Lower lobe of right lung (tissue), 2 donors: Measurements from ENCODE around the gene NRG2. TPM values are rescaled to one million over a fixed set of nuclear protein-coding genes. Genes with fewer than 3 reads are reported as not detected.

ENCODE experiments used
- ATAC-seq, 2 donors: fragments of 200-7000 bp; cut with Tn5 transposase; one replicate each; pipeline ENCODE4 v1.9.1; 2020 to 2022; ENCODE audit warnings: mild to moderate bottlenecking in 2 of 2, moderate library complexity in 2 of 2
- DNase-seq: peaks from one replicate; pipeline ENCODE4 v3.0.0-alpha.2; 2020
- H3K27ac ChIP-seq: fragments of 200-600 bp; one replicate; pipeline ENCODE4 v1.8.0; 2022
- H3K27me3 ChIP-seq: fragments of 200-600 bp; one replicate; pipeline ENCODE4 v1.8.0; 2022; ENCODE audit warnings: low read depth
- H3K36me3 ChIP-seq: fragments of 200-600 bp; one replicate; pipeline ENCODE4 v1.8.0; 2022; ENCODE audit warnings: mild to moderate bottlenecking
- H3K4me1 ChIP-seq: fragments of 200-600 bp; one replicate; pipeline ENCODE4 v1.8.0; 2022
- H3K4me3 ChIP-seq: fragments of 200-600 bp; one replicate; pipeline ENCODE4 v1.8.0; 2022; ENCODE audit warnings: mild to moderate bottlenecking
- H3K9me3 ChIP-seq: fragments of 200-600 bp; one replicate; pipeline ENCODE4 v1.8.0; 2022
- CTCF ChIP-seq: fragments of 200-600 bp; IDR thresholded peaks from one replicate; pipeline ENCODE4 v1.8.0; 2022; ENCODE audit warnings: antibody characterized with exemption, mild to moderate bottlenecking
- intact Hi-C: fragments of 100-400 bp; cut with DNase I; formaldehyde crosslinking; loops from one replicate; pipeline ENCODE4 v1.11.0; 2022
- total RNA-seq: library from RNA; stranded (reverse); fragmentation: NEBNext Ultra II Directional; extraction: Animal tissue kit (Norgen Biotek cat#: 25700); gene quantifications from one replicate; pipeline ENCODE4 v1.2.1, GENCODE V29; 2021
- donor health status: DM: no; HTN: yes; CAD: no; lungs with severe emphysema.

NRG2 gene
- total RNA-seq, 1 donor from 2014 or later: 1.6 TPM

- Histone ChIP-seq H3K27me3 (peaks cover 12% of the 10 kb centered on the region), H3K4me1 (no peaks in the 10 kb centered on the region), H3K36me3 (no peaks in the 10 kb centered on the region), H3K27ac (no peak overlapping the region), H3K4me3 (no peak overlapping the region), H3K9me3 (no peaks in the 10 kb centered on the region)
- ATAC-seq (no peak), DNase-seq (peak; percentile 28)
- no peak for TF ChIP-seq CTCF
- intact Hi-C loops: no loop called here
These were observed 230.0 kb downstream of the NRG2 start for GRCh38 chr5:139812836-139813805.

- Histone ChIP-seq H3K27me3 (peaks cover 12% of the 10 kb centered on the region), H3K36me3 (no peaks in the 10 kb centered on the region), H3K4me1 (no peaks in the 10 kb centered on the region), H3K27ac (no peak overlapping the region), H3K9me3 (no peaks in the 10 kb centered on the region), H3K4me3 (no peak overlapping the region)
- ATAC-seq: no peak
- peak; percentile 8 for DNase-seq
- no peak for TF ChIP-seq CTCF
- intact Hi-C loops: no loop called here
These were observed 230.8 kb downstream of the NRG2 start for GRCh38 chr5:139812323-139812722.

- Histone ChIP-seq H3K9me3 (no peaks in the 10 kb centered on the region), H3K27me3 (peaks cover 20% of the 10 kb centered on the region), H3K27ac (no peak overlapping the region), H3K4me3 (no peak overlapping the region), H3K36me3 (no peaks in the 10 kb centered on the region), H3K4me1 (no peaks in the 10 kb centered on the region)
- no peak for TF ChIP-seq CTCF
- no peak for ATAC-seq
- intact Hi-C loops: no loop called here
- no peak for DNase-seq
These were observed 231.9 kb downstream of the NRG2 start for GRCh38 chr5:139811274-139811607.

- Histone ChIP-seq H3K27ac (no peak overlapping the region), H3K9me3 (no peaks in the 10 kb centered on the region), H3K4me1 (no peaks in the 10 kb centered on the region), H3K4me3 (no peak overlapping the region), H3K36me3 (no peaks in the 10 kb centered on the region), H3K27me3 (peaks cover 24% of the 10 kb centered on the region)
- intact Hi-C loops: no loop called here
- DNase-seq (peak; percentile 28), ATAC-seq (no peak)
- no peak for TF ChIP-seq CTCF
These were observed 232.5 kb downstream of the NRG2 start for GRCh38 chr5:139810341-139811273.

- TF ChIP-seq CTCF: no peak
- no peak overlapping the region for H3K27ac ChIP-seq
- H3K4me3 ChIP-seq: no peak overlapping the region
- no peak for ATAC-seq
- peak; percentile 36 for DNase-seq
- peaks cover 25% of the 10 kb centered on the region for H3K27me3 ChIP-seq
- H3K4me1 ChIP-seq: no peaks in the 10 kb centered on the region
- intact Hi-C loops: no loop called here
- no peaks in the 10 kb centered on the region for H3K36me3 ChIP-seq
- no peaks in the 10 kb centered on the region for H3K9me3 ChIP-seq
These were observed 233.7 kb downstream of the NRG2 start for GRCh38 chr5:139809331-139809810.
